ENCODE measurements around the gene CD48. TPM values are rescaled to one million over a fixed set of nuclear protein-coding genes. Genes with fewer than 3 reads are reported as not detected.

Gene CD48
- total RNA-seq, 1 experiment from 2014 or later = 0.20 TPM

DNA sequence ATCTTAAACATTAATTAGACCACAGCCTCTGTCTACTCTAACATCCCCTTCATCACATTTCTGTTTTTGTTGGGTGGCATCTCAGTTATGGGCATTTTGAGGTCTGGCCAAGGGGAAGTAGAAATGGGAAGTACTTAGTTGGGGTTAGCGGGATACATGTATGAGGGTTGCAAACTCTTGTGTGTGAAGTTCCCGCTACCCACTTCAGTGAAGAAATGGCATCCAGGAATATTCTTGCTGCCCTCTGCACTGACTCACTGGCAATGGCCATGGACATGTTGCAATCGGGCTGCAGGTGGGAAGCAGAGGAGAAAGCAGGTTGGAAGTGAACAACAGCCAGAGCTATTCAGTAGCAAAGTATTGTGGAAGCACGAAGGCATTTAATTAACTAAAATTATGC is 7.4 kb downstream of the CD48 start:
- Histone ChIP-seq H3K27me3 (ENCODE audit: insufficient read depth, low read length) (no peaks in the 10 kb centered on the region), H4K20me1 (ENCODE audit: insufficient read depth) (no peaks in the 10 kb centered on the region), H3K4me2 (ENCODE audit: low read length) (no peak overlapping the region), H3K9ac (ENCODE audit: low read length) (no peak overlapping the region), H3K27ac (ENCODE audit: low read depth, low read length) (no peak overlapping the region), H3K79me2 (ENCODE audit: insufficient read depth, low read length) (no peaks in the 10 kb centered on the region), H3K9me3 (ENCODE audit: control insufficient read depth in 1 of 2, insufficient read depth in 1 of 2, low read depth in 1 of 2, low read length in 2 of 2) (no peaks in the 10 kb centered on the region), H3K36me3 (ENCODE audit: control insufficient read depth in 1 of 2, insufficient read depth in 2 of 2, low read length in 2 of 2) (no peaks in the 10 kb centered on the region), H3K4me3 (replicated peaks in 1 of 2; ENCODE audit: low read depth in 1 of 2, low read length in 2 of 2) (no peak overlapping the region), H3K4me1 (ENCODE audit: control insufficient read depth in 1 of 2, insufficient read depth in 2 of 2, low read length in 2 of 2) (no peaks in the 10 kb centered on the region), H2AFZ (ENCODE audit: low read depth, low read length, poor library complexity, severe bottlenecking) (no peak overlapping the region), H3K9me2 (ENCODE audit: insufficient read depth) (no peaks in the 10 kb centered on the region)
- no peak for ATAC-seq
- intact Hi-C loops (cut with micrococcal nuclease) = no loop called here
- no peak for DNase-seq (ENCODE audit: low read depth, low spot score)
- ChIA-PET CTCF (no interaction called here), POLR2A (no interaction called here), RAD21 (ENCODE audit: low non-redundant PET in 1 of 2, low total read pairs in 2 of 2, uncharacterized antibody in 2 of 2, unreplicated experiment in 2 of 2) (no interaction called here)
- TF ChIP-seq SP1 (IDR thresholded peaks at IDR 0.05; ENCODE audit: low read depth) (no peak), JUND (IDR thresholded peaks at IDR 0.05) (no peak), MAX (IDR thresholded peaks at IDR 0.05) (no peak), ZNF274 (IDR thresholded peaks at IDR 0.05; ENCODE audit: low read depth, low read length) (no peak), RAD21 (IDR thresholded peaks at IDR 0.05; ENCODE audit: low read depth) (no peak), POLR2AphosphoS5 (IDR thresholded peaks at IDR 0.05; ENCODE audit: low read depth, low read length) (no peak), EZH2 (IDR thresholded peaks at IDR 0.05) (no peak), ATF3 (IDR thresholded peaks at IDR 0.05) (no peak), CTCF (IDR thresholded peaks at IDR 0.05 in 2 of 3, conservative IDR thresholded peaks at IDR 0.05 in 1 of 3; ENCODE audit: borderline replicate concordance in 1 of 3, insufficient read depth in 1 of 3, low read depth in 2 of 3, low read length in 2 of 3) (no peak), ELF1 (IDR thresholded peaks at IDR 0.05; ENCODE audit: borderline replicate concordance, low read depth) (no peak), REST (IDR thresholded peaks at IDR 0.05; ENCODE audit: low read depth) (no peak), YY1 (IDR thresholded peaks at IDR 0.05; ENCODE audit: extremely low read depth, insufficient replicate concordance, low read depth, low read length) (no peak), CBX3 (IDR thresholded peaks at IDR 0.05; ENCODE audit: low read depth) (no peak)
- no TSS peak for BruUV-seq (replicated peaks)
